ENCODE measurements around the gene TMEM11. TPM values are rescaled to one million over a fixed set of nuclear protein-coding genes. Genes with fewer than 3 reads are reported as not detected.

The TMEM11 gene
- polyA plus RNA-seq, 1 experiment = 69.5 TPM

GRCh38 chr17:21242780-21243515, 29.0 kb upstream of the TMEM11 start:
- Histone ChIP-seq H3K27me3 (ENCODE audit: control insufficient read depth, insufficient read depth, low read length) (no peaks in the 10 kb centered on the region), H3K4me3 (ENCODE audit: low read depth, low read length) (no peak overlapping the region), H3K36me3 (ENCODE audit: control insufficient read depth, insufficient read depth, low read length) (peaks cover 6% of the 10 kb centered on the region)
- no peak for TF ChIP-seq CTCF (IDR thresholded peaks at IDR 0.05; ENCODE audit: insufficient read depth, low read depth, low read length)
- ChIA-PET POLR2A (no interaction called here), CTCF (interaction anchor here (1.5 kb wide), 1 partner anchor 29 kb away, joined by 3 read pairs; the partner anchor contains the start of gene TMEM11)
- no peak for DNase-seq (ENCODE audit: low read depth)

GRCh38 chr17:21242026-21242697, 28.2 kb upstream of the TMEM11 start:
- CTCF ChIA-PET = interaction anchor here (1.5 kb wide), 1 partner anchor 28 kb away, joined by 3 read pairs; the partner anchor contains the start of gene TMEM11
- no peak for DNase-seq (ENCODE audit: low read depth)
- Histone ChIP-seq H3K27me3 (ENCODE audit: control insufficient read depth, insufficient read depth, low read length) (no peaks in the 10 kb centered on the region), H3K4me3 (ENCODE audit: low read depth, low read length) (no peak overlapping the region), H3K36me3 (ENCODE audit: control insufficient read depth, insufficient read depth, low read length) (peaks cover 6% of the 10 kb centered on the region)
- POLR2A ChIA-PET = no interaction called here
- no peak for TF ChIP-seq CTCF (IDR thresholded peaks at IDR 0.05; ENCODE audit: insufficient read depth, low read depth, low read length)

GRCh38 chr17:21241564-21241963, 27.6 kb upstream of the TMEM11 start:
- ChIA-PET POLR2A (no interaction called here), CTCF (interaction anchor here (1.3 to 3.0 kb wide), 3 partner anchors 9 to 112 kb away, joined by 3 to 19 read pairs (median 6); partner anchors contain the start of gene TMEM11)
- DNase-seq (ENCODE audit: low read depth) = no peak
- Histone ChIP-seq H3K4me3 (ENCODE audit: low read depth, low read length) (no peak overlapping the region), H3K36me3 (ENCODE audit: control insufficient read depth, insufficient read depth, low read length) (peaks cover 6% of the 10 kb centered on the region), H3K27me3 (ENCODE audit: control insufficient read depth, insufficient read depth, low read length) (no peaks in the 10 kb centered on the region)
- no peak for TF ChIP-seq CTCF (IDR thresholded peaks at IDR 0.05; ENCODE audit: insufficient read depth, low read depth, low read length)

GRCh38 chr17:21240369-21241055, 26.6 kb upstream of the TMEM11 start:
- H3K4me3 ChIP-seq (ENCODE audit: low read depth, low read length) = no peak overlapping the region
- CTCF ChIA-PET = interaction anchor here (0.6 to 3.0 kb wide), 12 partner anchors 10 to 111 kb away, joined by 3 to 19 read pairs (median 4); no protein-coding TSS in a partner anchor
- H3K27me3 ChIP-seq (ENCODE audit: control insufficient read depth, insufficient read depth, low read length) = no peaks in the 10 kb centered on the region
- POLR2A ChIA-PET = no interaction called here
- DNase-seq (ENCODE audit: low read depth) = no peak
- no peak for TF ChIP-seq CTCF (IDR thresholded peaks at IDR 0.05; ENCODE audit: insufficient read depth, low read depth, low read length)
- H3K36me3 ChIP-seq (ENCODE audit: control insufficient read depth, insufficient read depth, low read length) = peaks cover 6% of the 10 kb centered on the region

Measured in BJ (cell line).